ENCODE data around the gene SBK3.

GRCh38 chr19:55554741-55555152 lies 9.4 kb upstream of the SBK3 start:
- TF ChIP-seq CTCF (IDR thresholded peaks at IDR 0.05 in 2 of 3, conservative IDR thresholded peaks at IDR 0.05 in 1 of 3; ENCODE audit: control insufficient read depth in 2 of 3, extremely low read depth in 1 of 3, insufficient read depth in 1 of 3, low read depth in 3 of 3, low read length in 3 of 3): no peak
- TF ChIP-seq YY1 (IDR thresholded peaks at IDR 0.05; ENCODE audit: low read depth, low read length): no peak
- no peak for TF ChIP-seq ZBTB40 (IDR thresholded peaks at IDR 0.05; ENCODE audit: borderline replicate concordance)
- no peak for TF ChIP-seq SREBF1 (IDR thresholded peaks at IDR 0.05; ENCODE audit: low read length)
- TF ChIP-seq POLR2A (IDR thresholded peaks at IDR 0.05; ENCODE audit: low read depth, low read length): no peak
- TF ChIP-seq BCL11A (IDR thresholded peaks at IDR 0.05; ENCODE audit: low read depth, low read length): no peak
- no peak for TF ChIP-seq SREBF2 (IDR thresholded peaks at IDR 0.05; ENCODE audit: low read length)
- no peak for TF ChIP-seq ATF3 (IDR thresholded peaks at IDR 0.05; ENCODE audit: borderline replicate concordance, extremely low read depth, low read depth, low read length)
- TF ChIP-seq RAD21 (IDR thresholded peaks at IDR 0.05; ENCODE audit: insufficient read depth, low read depth, low read length): no peak
- no peak for TF ChIP-seq POLR2AphosphoS5 (IDR thresholded peaks at IDR 0.05; ENCODE audit: low read length)
